Effector CD8-positive, alpha-beta T cell (primary cell): Measurements from ENCODE around the gene MIGA2.
"Not testable (repeated sequence)": the region's sequence is repeated elsewhere in the genome, so short reads cannot be mapped to it uniquely, and the experiment has no call there.

Source experiments
- DNase-seq: peaks from one replicate; lab custom pipeline; 2025; lab: John Stamatoyannopoulos, UW
- total RNA-seq, 4 experiments: gene quantifications; one replicate each; lab custom pipeline; 2026; lab: John Stamatoyannopoulos, UW

Gene MIGA2
- 77.6 to 107 (median 104) reads per million in 4 experiments for total RNA-seq

GRCh38 chr9:129036241-129036922, at the start of gene MIGA2:
TSS of gene MIGA2 (plus strand) at chr9:129036626. CDS start at chr9:129040595, 3,969 bp downstream.
- peak; percentile 93 for DNase-seq

GRCh38 chr9:128986671-128987070, 49.8 kb upstream of the MIGA2 start:
- DNase-seq, result no peak

- DNase-seq, result no peak
Observed at GRCh38 chr9:128987805-128988204, 48.6 kb upstream of the MIGA2 start.

GRCh38 chr9:128992995-128993394, 43.4 kb upstream of the MIGA2 start:
- DNase-seq, result no peak

GRCh38 chr9:128995791-128996190, 40.6 kb upstream of the MIGA2 start:
- no peak for DNase-seq

GRCh38 chr9:128998462-128998861, 38.0 kb upstream of the MIGA2 start:
- no peak for DNase-seq

GRCh38 chr9:128999581-129000206, 36.7 kb upstream of the MIGA2 start:
- DNase-seq, result no peak

GRCh38 chr9:129001504-129002325, 34.7 kb upstream of the MIGA2 start:
- DNase-seq, result no peak

GRCh38 chr9:129002992-129003391, 33.4 kb upstream of the MIGA2 start:
- DNase-seq, result no peak

GRCh38 chr9:129004173-129004572, 32.3 kb upstream of the MIGA2 start:
- DNase-seq, result not testable (repeated sequence)

GRCh38 chr9:129005336-129005997, 31.0 kb upstream of the MIGA2 start:
- no peak for DNase-seq

- peak; percentile 8 for DNase-seq
Observed at GRCh38 chr9:129006328-129007034, 29.9 kb upstream of the MIGA2 start.

GRCh38 chr9:129007035-129007765, 29.2 kb upstream of the MIGA2 start:
- no peak for DNase-seq

- DNase-seq, result no peak
Observed at GRCh38 chr9:129007766-129008468, 28.5 kb upstream of the MIGA2 start.

- no peak for DNase-seq
Observed at GRCh38 chr9:129008469-129008965, 27.9 kb upstream of the MIGA2 start.

GRCh38 chr9:129008986-129009583, 27.3 kb upstream of the MIGA2 start:
- DNase-seq, result no peak

GRCh38 chr9:129009584-129010141, 26.8 kb upstream of the MIGA2 start:
- no peak for DNase-seq

- no peak for DNase-seq
Observed at GRCh38 chr9:129010267-129010975, 26.0 kb upstream of the MIGA2 start.

GRCh38 chr9:129011170-129011569, 25.3 kb upstream of the MIGA2 start:
- no peak for DNase-seq
